ENCODE data around the gene FSD2. TPM values are rescaled to one million over a fixed set of nuclear protein-coding genes. Genes with fewer than 3 reads are reported as not detected.

The FSD2 gene
- total RNA-seq, 2 donors from 2014 or later = not detected

Other genes starting within 250 kb of the FSD2 start
- gene CPEB1, start 158.7 kb downstream of the FSD2 start, total RNA-seq = 1 to 10 TPM; 1.0 to 1.4 TPM
- gene AP3B2, start 96.2 kb downstream of the FSD2 start, total RNA-seq = 10 to 100 TPM; 22.4 to 24.4 TPM
- gene WHAMM, start 3.6 kb upstream of the FSD2 start, total RNA-seq = 1 to 10 TPM; 3.7 to 4.4 TPM
- gene HOMER2, start 146.7 kb upstream of the FSD2 start, total RNA-seq = 10 to 100 TPM; 31.8 to 32.7 TPM
- gene RAMAC, start 180.1 kb upstream of the FSD2 start, total RNA-seq = 10 to 100 TPM; 37.3 to 40.8 TPM
- gene C15orf40, start 205.6 kb upstream of the FSD2 start, total RNA-seq = 10 to 100 TPM; 15.5 to 17.7 TPM

Data from endodermal cell (in vitro differentiated cells).